ENCODE results near the gene TAPBP. TPM values are rescaled to one million over a fixed set of nuclear protein-coding genes. Genes with fewer than 3 reads are reported as not detected.
A peak's percentile ranks its signal among the peaks of the same experiment; 100 is the strongest.

Gene TAPBP
- total and polyA plus RNA-seq, 9 of the 15 experiments (the other 6 are each of a cell fraction or from before 2014, with no cell fraction given), result 5.6 to 74.0 (median 22.3) TPM

GRCh38 chr6:33272275-33273128 is 41.4 kb downstream of the TAPBP start (continued):
- TF ChIP-seq THRA (IDR thresholded peaks at IDR 0.05) (no peak), MCM3 (IDR thresholded peaks at IDR 0.05) (no peak), ZFP91 (CRISPR knock-in tag; IDR thresholded peaks at IDR 0.05) (no peak), SNRNP70 (optimal IDR thresholded peaks at IDR 0.05; ENCODE audit: low read depth, low read length) (peak; percentile 95), FOXP4 (CRISPR knock-in tag; IDR thresholded peaks at IDR 0.05; ENCODE audit: borderline replicate concordance) (no peak), KHSRP (IDR thresholded peaks at IDR 0.05) (0 out of 2 replicates have a peak, but pooled peaks have one; percentile 37), ZNF699 (CRISPR knock-in tag; IDR thresholded peaks at IDR 0.05; ENCODE audit: insufficient replicate concordance) (no peak), FOXP1 (CRISPR knock-in tag; IDR thresholded peaks at IDR 0.05) (no peak; the same call in 1 of the 2 replicates), KDM5B (IDR thresholded peaks at IDR 0.05; ENCODE audit: insufficient replicate concordance, low read depth, low read length) (no peak), SIN3A (IDR thresholded peaks at IDR 0.05; ENCODE audit: borderline replicate concordance in 2 of 2, control insufficient read depth in 1 of 2, low read depth in 2 of 2, low read length in 2 of 2) (peak; percentile 24 to 44; a peak in 2 of 4 replicates), RHOXF2B (CRISPR knock-in tag; conservative IDR thresholded peaks at IDR 0.05) (no peak), EWSR1 (IDR thresholded peaks at IDR 0.05; ENCODE audit: borderline replicate concordance, low read depth, partially characterized antibody) (no peak), GABPB1 (CRISPR knock-in tag; IDR thresholded peaks at IDR 0.05) (no peak), ZNF583 (CRISPR knock-in tag; IDR thresholded peaks at IDR 0.05) (no peak), ZNF384 (IDR thresholded peaks at IDR 0.05; ENCODE audit: low read depth, low read length) (no peak), IRF2 (CRISPR knock-in tag; IDR thresholded peaks at IDR 0.05) (no peak), ATF6 (CRISPR knock-in tag; IDR thresholded peaks at IDR 0.05) (no peak), MLX (CRISPR knock-in tag; conservative IDR thresholded peaks at IDR 0.05) (no peak), SRSF3 (IDR thresholded peaks at IDR 0.05; ENCODE audit: insufficient read depth, low read length) (no peak)

All from K562 (cell line).